Adrenal gland (tissue), 5 donors: ENCODE data around the gene RNF41.

Source experiments
- CTCF ChIP-seq, 6 experiments: fragments of 450-650 bp in 4 of 6; fragments of 200-600 bp in 2 of 6; sonication (generic) in 1 of 6; IDR thresholded peaks; 1 replicate in 5 of 6; 2 replicates in 1 of 6; pipeline versions ENCODE4 v1.5.1 to v1.8.0; 2016 to 2021; ENCODE audit warnings: antibody characterized with exemption in 6 of 6, mild to moderate bottlenecking in 2 of 6, moderate library complexity in 1 of 6
- POLR2A ChIP-seq, 2 donors: fragments of 450-650 bp; IDR thresholded peaks; one replicate each; pipeline ENCODE4 v1.6.1; 2017; ENCODE audit warnings: antibody characterized with exemption in 2 of 2, mild to moderate bottlenecking in 2 of 2, moderate library complexity in 1 of 2
- donor health status: DM: no; HTN: no; CAD: no.

- TF ChIP-seq CTCF (IDR thresholded peaks at IDR 0.05), result no peak
- TF ChIP-seq POLR2A (IDR thresholded peaks at IDR 0.05), result no peak
These were observed 35.3 kb upstream of the RNF41 start for GRCh38 chr12:56257071-56257470.
